BE2C (cell line): ENCODE data around the gene DNM2.

ENCODE experiments used
- DNase-seq: peaks from one replicate; pipeline ENCODE4 v3.0.0-alpha.2; 2020
- H3K27me3 ChIP-seq: fragments of 250-450 bp; sonication (Bioruptor Pico); 2 replicates; pipeline ENCODE4 v1.5.1; 2020; ENCODE audit warnings: mild to moderate bottlenecking
- H3K36me3 ChIP-seq: fragments of 250-450 bp; sonication (Bioruptor Pico); 2 replicates; pipeline ENCODE4 v1.5.1; 2020; ENCODE audit warnings: mild to moderate bottlenecking
- H3K4me1 ChIP-seq: fragments of 250-450 bp; sonication (Bioruptor Pico); 2 replicates; pipeline ENCODE4 v1.5.1; 2020
- H3K4me3 ChIP-seq: 2 replicates; pipeline ENCODE4 v1.5.1; 2011; ENCODE audit warnings: low read depth, low read length
- H3K9me3 ChIP-seq: fragments of 250-450 bp; sonication (Bioruptor Pico); 2 replicates; pipeline ENCODE4 v1.5.1; 2020
- TF ChIP-seq, protein P1 (sequence below): IDR thresholded peaks from 2 replicates; pipeline ENCODE4 v1.5.1; 2012; ENCODE audit warnings: mild to moderate bottlenecking, low read depth, low read length

DNM2 gene

DNA sequence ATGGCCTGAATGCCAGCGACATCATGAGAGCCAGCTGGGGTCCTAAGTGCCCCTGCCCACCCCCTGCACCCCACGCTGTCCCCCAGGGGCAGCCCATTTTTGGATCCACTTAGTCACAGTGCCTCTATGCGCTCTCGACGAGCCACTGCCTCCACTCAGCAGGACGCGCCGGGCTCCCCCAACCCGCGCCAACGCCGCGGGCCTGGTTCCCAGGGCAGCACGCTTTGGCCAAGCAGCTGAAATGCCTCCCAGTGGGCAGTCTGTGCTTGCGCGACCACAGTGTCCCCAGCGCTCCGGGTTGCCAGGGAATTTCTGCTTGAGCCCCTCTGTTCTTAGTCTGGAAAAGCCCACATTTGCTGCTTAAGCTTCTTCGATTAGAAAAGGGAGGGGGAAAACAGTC is 78.8 kb downstream of the DNM2 start:
- Histone ChIP-seq H3K4me3 (no peak overlapping the region), H3K9me3 (no peaks in the 10 kb centered on the region), H3K36me3 (peaks cover 41% of the 10 kb centered on the region), H3K4me1 (no peaks in the 10 kb centered on the region), H3K27me3 (no peaks in the 10 kb centered on the region)
- no peak for DNase-seq
- TF ChIP-seq, protein P1, sequence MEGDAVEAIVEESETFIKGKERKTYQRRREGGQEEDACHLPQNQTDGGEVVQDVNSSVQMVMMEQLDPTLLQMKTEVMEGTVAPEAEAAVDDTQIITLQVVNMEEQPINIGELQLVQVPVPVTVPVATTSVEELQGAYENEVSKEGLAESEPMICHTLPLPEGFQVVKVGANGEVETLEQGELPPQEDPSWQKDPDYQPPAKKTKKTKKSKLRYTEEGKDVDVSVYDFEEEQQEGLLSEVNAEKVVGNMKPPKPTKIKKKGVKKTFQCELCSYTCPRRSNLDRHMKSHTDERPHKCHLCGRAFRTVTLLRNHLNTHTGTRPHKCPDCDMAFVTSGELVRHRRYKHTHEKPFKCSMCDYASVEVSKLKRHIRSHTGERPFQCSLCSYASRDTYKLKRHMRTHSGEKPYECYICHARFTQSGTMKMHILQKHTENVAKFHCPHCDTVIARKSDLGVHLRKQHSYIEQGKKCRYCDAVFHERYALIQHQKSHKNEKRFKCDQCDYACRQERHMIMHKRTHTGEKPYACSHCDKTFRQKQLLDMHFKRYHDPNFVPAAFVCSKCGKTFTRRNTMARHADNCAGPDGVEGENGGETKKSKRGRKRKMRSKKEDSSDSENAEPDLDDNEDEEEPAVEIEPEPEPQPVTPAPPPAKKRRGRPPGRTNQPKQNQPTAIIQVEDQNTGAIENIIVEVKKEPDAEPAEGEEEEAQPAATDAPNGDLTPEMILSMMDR: no peak

GRCh38 chr19:10797078-10797477 is 79.2 kb downstream of the DNM2 start:
- no peak overlapping the region for H3K4me3 ChIP-seq
- H3K4me1 ChIP-seq: no peaks in the 10 kb centered on the region
- no peaks in the 10 kb centered on the region for H3K9me3 ChIP-seq
- no peak for DNase-seq
- H3K36me3 ChIP-seq: peaks cover 43% of the 10 kb centered on the region
- TF ChIP-seq, protein P1: no peak
- no peaks in the 10 kb centered on the region for H3K27me3 ChIP-seq

DNA sequence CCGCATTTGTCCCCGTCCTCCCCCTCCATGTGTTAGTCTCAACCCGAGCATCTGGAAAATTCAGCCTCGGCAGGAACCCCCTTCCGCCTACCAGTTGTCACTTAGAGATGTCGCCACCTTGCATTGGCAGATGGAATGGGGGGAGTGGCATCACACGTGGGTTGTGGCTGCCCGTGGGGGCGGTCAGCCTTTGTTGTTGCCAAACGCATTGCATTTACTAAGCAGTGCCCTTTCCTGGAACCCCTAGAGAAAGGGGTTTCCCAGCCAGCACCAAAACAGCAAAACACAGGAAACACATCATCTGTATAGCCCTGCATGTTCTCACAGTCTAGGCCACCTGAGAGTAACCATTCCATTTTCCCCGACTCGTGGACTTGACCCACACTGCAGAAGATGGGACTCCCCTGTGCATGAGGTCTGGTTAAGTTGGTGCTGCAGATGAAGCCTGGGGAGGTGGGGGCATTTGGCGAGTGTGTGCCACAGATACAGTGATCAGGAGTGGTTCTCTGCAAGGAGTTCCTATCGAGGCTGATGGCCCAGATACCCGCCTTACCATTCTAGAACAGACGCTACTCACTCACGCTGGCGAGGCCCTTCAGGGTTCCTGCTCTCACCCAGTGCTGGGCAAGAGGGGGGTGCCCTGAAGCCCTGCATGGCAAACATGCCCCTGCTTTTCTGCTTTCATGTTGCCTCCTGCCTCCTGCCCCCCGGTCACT is 79.8 kb downstream of the DNM2 start:
- H3K36me3 ChIP-seq: peaks cover 45% of the 10 kb centered on the region
- TF ChIP-seq, protein P1: no peak
- H3K4me3 ChIP-seq: no peak overlapping the region
- no peaks in the 10 kb centered on the region for H3K27me3 ChIP-seq
- no peak for DNase-seq
- H3K9me3 ChIP-seq: no peaks in the 10 kb centered on the region
- no peaks in the 10 kb centered on the region for H3K4me1 ChIP-seq

GRCh38 chr19:10800488-10800887 is 82.6 kb downstream of the DNM2 start:
- H3K9me3 ChIP-seq: no peaks in the 10 kb centered on the region
- no peak for DNase-seq
- no peaks in the 10 kb centered on the region for H3K27me3 ChIP-seq
- H3K4me1 ChIP-seq: no peaks in the 10 kb centered on the region
- no peak overlapping the region for H3K4me3 ChIP-seq
- TF ChIP-seq, protein P1: no peak
- peaks cover 38% of the 10 kb centered on the region for H3K36me3 ChIP-seq

DNA sequence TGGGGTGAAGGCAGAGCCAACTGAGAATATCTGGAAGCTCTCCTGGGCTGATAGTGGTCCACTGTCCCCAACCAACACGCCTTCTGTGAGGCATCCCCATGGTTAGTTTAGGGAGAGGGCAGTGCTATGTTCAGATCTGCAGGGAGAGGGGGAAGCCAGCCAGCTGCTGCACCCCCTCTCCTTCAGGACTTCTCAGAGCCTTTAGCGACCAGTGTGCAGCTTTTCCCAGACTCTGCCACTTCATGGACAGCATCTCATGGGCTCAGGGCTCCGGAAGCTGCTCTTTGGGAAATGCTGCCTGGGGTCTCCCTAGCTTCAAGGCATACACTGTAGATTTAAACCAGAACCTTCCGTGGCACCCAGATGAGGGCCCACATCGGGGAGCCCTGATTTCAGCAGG is 84.6 kb downstream of the DNM2 start:
- DNase-seq: no peak
- Histone ChIP-seq H3K4me1 (no peaks in the 10 kb centered on the region), H3K4me3 (no peak overlapping the region), H3K36me3 (peaks cover 38% of the 10 kb centered on the region), H3K9me3 (no peaks in the 10 kb centered on the region), H3K27me3 (no peaks in the 10 kb centered on the region)
- TF ChIP-seq, protein P1: no peak

DNA sequence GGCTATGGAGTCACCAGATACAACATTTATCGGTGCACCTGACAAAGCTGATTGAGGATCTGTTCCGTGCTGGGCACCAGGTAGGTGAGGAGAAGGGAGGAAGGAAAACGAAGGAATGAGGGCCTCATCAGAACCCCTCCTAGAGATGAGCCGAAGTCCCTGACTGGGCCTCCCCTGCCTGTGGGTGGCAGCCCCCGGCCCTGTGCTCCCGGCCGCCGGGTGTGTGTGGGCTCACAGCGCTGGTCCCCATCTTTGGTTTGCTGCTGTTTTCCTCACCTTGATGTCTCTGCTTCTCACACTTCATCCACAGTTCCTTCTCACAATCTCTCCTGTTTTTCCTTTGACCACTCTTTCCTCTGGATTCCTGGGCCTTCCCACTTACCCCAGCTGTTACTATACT is 85.4 kb downstream of the DNM2 start:
- H3K36me3 ChIP-seq: peaks cover 31% of the 10 kb centered on the region
- H3K9me3 ChIP-seq: no peaks in the 10 kb centered on the region
- H3K4me3 ChIP-seq: no peak overlapping the region
- TF ChIP-seq, protein P1: no peak
- no peak for DNase-seq
- no peaks in the 10 kb centered on the region for H3K4me1 ChIP-seq
- H3K27me3 ChIP-seq: no peaks in the 10 kb centered on the region
